GM12892 (cell line): ENCODE results near the gene CABLES1.

Experiments
- POLR2A ChIP-seq: IDR thresholded peaks from 2 replicates; pipeline ENCODE4 v1.6.1; 2011; ENCODE audit warnings: low read depth, low read length, control low read depth
- POLR2AphosphoS5 ChIP-seq: IDR thresholded peaks from 2 replicates; pipeline ENCODE4 v1.6.1; 2011; ENCODE audit warnings: low read depth, low read length, control low read depth

- TF ChIP-seq POLR2AphosphoS5 = no peak
- no peak for TF ChIP-seq POLR2A
Measured at GRCh38 chr18:23281626-23282436, 146.5 kb downstream of the CABLES1 start.
